Measurements from ENCODE around the gene TEN1.

TEN1 gene

DNA sequence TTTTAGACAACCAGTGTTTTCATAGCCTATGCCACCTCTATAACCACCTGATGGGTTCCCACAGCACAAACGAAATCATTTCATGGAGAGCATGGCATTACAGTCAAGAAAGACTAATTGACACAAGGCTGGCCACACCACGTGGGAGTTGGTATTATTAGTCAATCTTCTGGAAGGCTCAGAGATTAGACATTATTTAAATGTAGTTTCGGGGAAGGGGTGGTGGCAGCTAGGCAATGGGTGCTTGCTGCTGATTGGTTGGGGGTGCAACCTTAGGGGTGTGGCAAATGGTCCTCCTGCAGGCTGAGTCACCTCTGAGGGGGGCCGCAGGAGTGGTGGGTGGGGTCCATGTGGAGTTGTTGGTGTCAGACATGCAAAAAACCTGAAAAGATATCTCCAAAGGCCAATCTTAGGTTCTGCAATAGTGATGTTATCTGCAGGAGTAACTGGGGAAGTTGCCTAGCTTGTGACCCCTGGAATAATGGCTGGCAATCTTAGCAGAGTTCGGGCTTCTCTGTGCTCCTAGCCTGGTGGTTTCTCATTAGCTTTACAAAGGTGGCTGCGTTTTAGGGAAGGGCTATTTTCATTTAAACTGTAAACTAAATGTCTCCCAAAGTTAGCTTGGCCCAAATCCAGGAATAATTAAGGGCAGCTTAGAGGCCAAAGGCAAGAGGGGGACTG lies 4.6 kb downstream of the TEN1 start (continued):
- TF ChIP-seq, protein P1, sequence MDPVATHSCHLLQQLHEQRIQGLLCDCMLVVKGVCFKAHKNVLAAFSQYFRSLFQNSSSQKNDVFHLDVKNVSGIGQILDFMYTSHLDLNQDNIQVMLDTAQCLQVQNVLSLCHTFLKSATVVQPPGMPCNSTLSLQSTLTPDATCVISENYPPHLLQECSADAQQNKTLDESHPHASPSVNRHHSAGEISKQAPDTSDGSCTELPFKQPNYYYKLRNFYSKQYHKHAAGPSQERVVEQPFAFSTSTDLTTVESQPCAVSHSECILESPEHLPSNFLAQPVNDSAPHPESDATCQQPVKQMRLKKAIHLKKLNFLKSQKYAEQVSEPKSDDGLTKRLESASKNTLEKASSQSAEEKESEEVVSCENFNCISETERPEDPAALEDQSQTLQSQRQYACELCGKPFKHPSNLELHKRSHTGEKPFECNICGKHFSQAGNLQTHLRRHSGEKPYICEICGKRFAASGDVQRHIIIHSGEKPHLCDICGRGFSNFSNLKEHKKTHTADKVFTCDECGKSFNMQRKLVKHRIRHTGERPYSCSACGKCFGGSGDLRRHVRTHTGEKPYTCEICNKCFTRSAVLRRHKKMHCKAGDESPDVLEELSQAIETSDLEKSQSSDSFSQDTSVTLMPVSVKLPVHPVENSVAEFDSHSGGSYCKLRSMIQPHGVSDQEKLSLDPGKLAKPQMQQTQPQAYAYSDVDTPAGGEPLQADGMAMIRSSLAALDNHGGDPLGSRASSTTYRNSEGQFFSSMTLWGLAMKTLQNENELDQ (tag by site-specific recombination; IDR thresholded peaks at IDR 0.05; ENCODE audit: low read depth): no peak
- TF ChIP-seq ZFP37 (tag by site-specific recombination; IDR thresholded peaks at IDR 0.05) (no peak), ZSCAN23 (tag by site-specific recombination; IDR thresholded peaks at IDR 0.05) (no peak), ZEB2 (tag by site-specific recombination; IDR thresholded peaks at IDR 0.05) (0 out of 2 replicates have a peak, but pooled peaks have one; percentile 9), YY2 (tag by site-specific recombination; IDR thresholded peaks at IDR 0.05) (0 out of 2 replicates have a peak, but pooled peaks have one; percentile 7), ZNF670 (tag by site-specific recombination; IDR thresholded peaks at IDR 0.05; ENCODE audit: low read depth) (no peak), ZNF600 (tag by site-specific recombination; IDR thresholded peaks at IDR 0.05) (no peak), ZBTB17 (tag by site-specific recombination; IDR thresholded peaks at IDR 0.05) (peak; percentile 85), ZFP69B (tag by site-specific recombination; IDR thresholded peaks at IDR 0.05) (peak; percentile 69; the same call in 1 of the 2 replicates), KLF1 (tag by site-specific recombination; IDR thresholded peaks at IDR 0.05) (peak; percentile 89), ZNF830 (tag by site-specific recombination; IDR thresholded peaks at IDR 0.05; ENCODE audit: low read depth) (no peak), ZNF596 (tag by site-specific recombination; IDR thresholded peaks at IDR 0.05) (no peak), ZNF558 (tag by site-specific recombination; IDR thresholded peaks at IDR 0.05) (no peak), ZNF16 (tag by site-specific recombination; IDR thresholded peaks at IDR 0.05; ENCODE audit: low read depth) (no peak), GLIS2 (tag by site-specific recombination; IDR thresholded peaks at IDR 0.05) (peak; percentile 80), ZNF707 (tag by site-specific recombination; IDR thresholded peaks at IDR 0.05) (no peak), ZNF561 (tag by site-specific recombination; IDR thresholded peaks at IDR 0.05; ENCODE audit: borderline replicate concordance) (no peak), GLIS1 (tag by site-specific recombination; IDR thresholded peaks at IDR 0.05) (peak; percentile 93), ZNF223 (tag by site-specific recombination; IDR thresholded peaks at IDR 0.05) (no peak), ZNF629 (tag by site-specific recombination; IDR thresholded peaks at IDR 0.05) (no peak), KLF9 (tag by site-specific recombination; IDR thresholded peaks at IDR 0.05; ENCODE audit: low read depth) (peak; percentile 69; the same call in 1 of the 2 replicates), ZNF571 (tag by site-specific recombination; IDR thresholded peaks at IDR 0.05) (no peak), ZIC2 (tag by site-specific recombination; IDR thresholded peaks at IDR 0.05) (0 out of 2 replicates have a peak, but pooled peaks have one; percentile 7), ZNF677 (tag by site-specific recombination; IDR thresholded peaks at IDR 0.05) (no peak), MYNN (tag by site-specific recombination; IDR thresholded peaks at IDR 0.05; ENCODE audit: borderline replicate concordance) (no peak), ZNF510 (tag by site-specific recombination; IDR thresholded peaks at IDR 0.05; ENCODE audit: insufficient replicate concordance) (no peak), ZNF174 (tag by site-specific recombination; IDR thresholded peaks at IDR 0.05) (no peak), BCL11B (tag by site-specific recombination; IDR thresholded peaks at IDR 0.05; ENCODE audit: low read depth) (no peak), ZNF23 (tag by site-specific recombination; IDR thresholded peaks at IDR 0.05; ENCODE audit: borderline replicate concordance) (no peak), OSR2 (tag by site-specific recombination; IDR thresholded peaks at IDR 0.05) (no peak), ZNF664 (tag by site-specific recombination; IDR thresholded peaks at IDR 0.05) (no peak), ZBTB7A (tag by site-specific recombination; IDR thresholded peaks at IDR 0.05; ENCODE audit: low read depth) (no peak)
- TF ChIP-seq, protein P2, sequence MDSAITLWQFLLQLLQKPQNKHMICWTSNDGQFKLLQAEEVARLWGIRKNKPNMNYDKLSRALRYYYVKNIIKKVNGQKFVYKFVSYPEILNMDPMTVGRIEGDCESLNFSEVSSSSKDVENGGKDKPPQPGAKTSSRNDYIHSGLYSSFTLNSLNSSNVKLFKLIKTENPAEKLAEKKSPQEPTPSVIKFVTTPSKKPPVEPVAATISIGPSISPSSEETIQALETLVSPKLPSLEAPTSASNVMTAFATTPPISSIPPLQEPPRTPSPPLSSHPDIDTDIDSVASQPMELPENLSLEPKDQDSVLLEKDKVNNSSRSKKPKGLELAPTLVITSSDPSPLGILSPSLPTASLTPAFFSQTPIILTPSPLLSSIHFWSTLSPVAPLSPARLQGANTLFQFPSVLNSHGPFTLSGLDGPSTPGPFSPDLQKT (IDR thresholded peaks at IDR 0.05; ENCODE audit: borderline replicate concordance, low read depth, low read length): no peak
- TF ChIP-seq, protein P3, sequence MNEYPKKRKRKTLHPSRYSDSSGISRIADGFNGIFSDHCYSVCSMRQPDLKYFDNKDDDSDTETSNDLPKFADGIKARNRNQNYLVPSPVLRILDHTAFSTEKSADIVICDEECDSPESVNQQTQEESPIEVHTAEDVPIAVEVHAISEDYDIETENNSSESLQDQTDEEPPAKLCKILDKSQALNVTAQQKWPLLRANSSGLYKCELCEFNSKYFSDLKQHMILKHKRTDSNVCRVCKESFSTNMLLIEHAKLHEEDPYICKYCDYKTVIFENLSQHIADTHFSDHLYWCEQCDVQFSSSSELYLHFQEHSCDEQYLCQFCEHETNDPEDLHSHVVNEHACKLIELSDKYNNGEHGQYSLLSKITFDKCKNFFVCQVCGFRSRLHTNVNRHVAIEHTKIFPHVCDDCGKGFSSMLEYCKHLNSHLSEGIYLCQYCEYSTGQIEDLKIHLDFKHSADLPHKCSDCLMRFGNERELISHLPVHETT (tag by site-specific recombination; IDR thresholded peaks at IDR 0.05): no peak
- TF ChIP-seq, protein P4, sequence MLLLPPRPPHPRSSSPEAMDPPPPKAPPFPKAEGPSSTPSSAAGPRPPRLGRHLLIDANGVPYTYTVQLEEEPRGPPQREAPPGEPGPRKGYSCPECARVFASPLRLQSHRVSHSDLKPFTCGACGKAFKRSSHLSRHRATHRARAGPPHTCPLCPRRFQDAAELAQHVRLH (tag by site-specific recombination; IDR thresholded peaks at IDR 0.05): no peak
- TF ChIP-seq, protein P5, sequence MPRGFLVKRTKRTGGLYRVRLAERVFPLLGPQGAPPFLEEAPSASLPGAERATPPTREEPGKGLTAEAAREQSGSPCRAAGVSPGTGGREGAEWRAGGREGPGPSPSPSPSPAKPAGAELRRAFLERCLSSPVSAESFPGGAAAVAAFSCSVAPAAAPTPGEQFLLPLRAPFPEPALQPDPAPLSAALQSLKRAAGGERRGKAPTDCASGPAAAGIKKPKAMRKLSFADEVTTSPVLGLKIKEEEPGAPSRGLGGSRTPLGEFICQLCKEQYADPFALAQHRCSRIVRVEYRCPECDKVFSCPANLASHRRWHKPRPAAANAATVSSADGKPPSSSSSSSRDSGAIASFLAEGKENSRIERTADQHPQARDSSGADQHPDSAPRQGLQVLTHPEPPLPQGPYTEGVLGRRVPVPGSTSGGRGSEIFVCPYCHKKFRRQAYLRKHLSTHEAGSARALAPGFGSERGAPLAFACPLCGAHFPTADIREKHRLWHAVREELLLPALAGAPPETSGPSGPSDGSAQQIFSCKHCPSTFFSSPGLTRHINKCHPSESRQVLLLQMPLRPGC (tag by site-specific recombination; IDR thresholded peaks at IDR 0.05): no peak
